ENCODE measurements around the gene SMTNL2.

DNA sequence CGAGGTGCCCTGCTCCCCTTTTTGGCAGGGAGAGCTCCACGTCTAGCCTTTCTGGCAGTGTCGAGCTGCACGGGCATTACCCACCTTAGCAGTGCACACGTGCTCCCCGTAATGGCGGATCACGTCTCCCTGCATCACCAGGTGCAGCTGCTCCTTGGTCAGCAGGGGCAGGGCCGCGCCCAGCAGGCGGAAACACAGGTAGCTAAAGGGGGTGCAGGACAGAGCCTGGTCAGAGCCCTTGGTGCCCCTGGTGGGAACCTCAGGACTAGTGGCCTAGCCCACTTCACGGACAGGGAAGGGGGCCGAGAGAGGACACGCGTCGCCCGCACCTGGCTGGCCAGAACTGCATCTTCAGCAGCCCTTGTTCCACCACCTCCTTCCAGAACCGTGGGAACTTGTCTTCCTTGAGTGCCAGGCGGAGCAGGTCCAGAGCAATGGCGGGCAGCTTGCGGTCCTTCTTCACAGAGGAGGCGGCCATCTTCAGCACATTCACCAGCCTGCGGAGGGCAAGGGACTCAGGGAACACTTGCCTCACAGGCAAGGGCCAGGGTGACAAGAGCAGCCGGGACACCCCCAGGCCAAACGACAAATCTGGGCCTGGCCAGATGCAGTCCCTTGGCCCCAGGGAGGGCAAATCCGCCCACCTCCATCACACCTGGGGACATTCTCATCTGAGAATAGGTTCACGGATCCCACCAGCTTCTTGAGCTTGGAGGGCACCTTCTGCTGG, 32.4 kb upstream of the SMTNL2 start:
- TF ChIP-seq POLR2A (IDR thresholded peaks at IDR 0.05; ENCODE audit: low read depth) (no peak), EP300 (IDR thresholded peaks at IDR 0.05) (no peak), POLR2AphosphoS5 (IDR thresholded peaks at IDR 0.05) (no peak)
- TF ChIP-seq, protein P1, sequence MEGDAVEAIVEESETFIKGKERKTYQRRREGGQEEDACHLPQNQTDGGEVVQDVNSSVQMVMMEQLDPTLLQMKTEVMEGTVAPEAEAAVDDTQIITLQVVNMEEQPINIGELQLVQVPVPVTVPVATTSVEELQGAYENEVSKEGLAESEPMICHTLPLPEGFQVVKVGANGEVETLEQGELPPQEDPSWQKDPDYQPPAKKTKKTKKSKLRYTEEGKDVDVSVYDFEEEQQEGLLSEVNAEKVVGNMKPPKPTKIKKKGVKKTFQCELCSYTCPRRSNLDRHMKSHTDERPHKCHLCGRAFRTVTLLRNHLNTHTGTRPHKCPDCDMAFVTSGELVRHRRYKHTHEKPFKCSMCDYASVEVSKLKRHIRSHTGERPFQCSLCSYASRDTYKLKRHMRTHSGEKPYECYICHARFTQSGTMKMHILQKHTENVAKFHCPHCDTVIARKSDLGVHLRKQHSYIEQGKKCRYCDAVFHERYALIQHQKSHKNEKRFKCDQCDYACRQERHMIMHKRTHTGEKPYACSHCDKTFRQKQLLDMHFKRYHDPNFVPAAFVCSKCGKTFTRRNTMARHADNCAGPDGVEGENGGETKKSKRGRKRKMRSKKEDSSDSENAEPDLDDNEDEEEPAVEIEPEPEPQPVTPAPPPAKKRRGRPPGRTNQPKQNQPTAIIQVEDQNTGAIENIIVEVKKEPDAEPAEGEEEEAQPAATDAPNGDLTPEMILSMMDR (IDR thresholded peaks at IDR 0.05), result no peak
